Duodenal mucosa (tissue), 2 donors: ENCODE measurements around the gene CACNA1I.

Experiments used
- H3K27ac ChIP-seq: one replicate; pipeline ENCODE4 v1.7.0; 2013; ENCODE audit warnings: low read depth, low read length
- H3K27me3 ChIP-seq, 2 donors: one replicate each; pipeline ENCODE4 v1.7.0; 2013; ENCODE audit warnings: low read length in 2 of 2, control low read depth in 1 of 2; ENCODE audit not compliant: insufficient read depth in 2 of 2, control insufficient read depth in 1 of 2
- H3K36me3 ChIP-seq, 2 donors: one replicate each; pipeline ENCODE4 v1.7.0; 2013; ENCODE audit warnings: low read length in 2 of 2, control low read depth in 1 of 2; ENCODE audit not compliant: insufficient read depth in 2 of 2, control insufficient read depth in 1 of 2
- H3K4me1 ChIP-seq, 2 donors: one replicate each; pipeline ENCODE4 v1.7.0; 2013; ENCODE audit warnings: low read length in 2 of 2, control low read depth in 1 of 2; ENCODE audit not compliant: insufficient read depth in 2 of 2, control insufficient read depth in 1 of 2
- H3K4me3 ChIP-seq, 2 donors: one replicate each; pipeline ENCODE4 v1.7.0; 2013; ENCODE audit warnings: low read length in 2 of 2, low read depth in 1 of 2
- H3K9ac ChIP-seq, 2 donors: one replicate each; pipeline ENCODE4 v1.7.0; 2013; ENCODE audit warnings: low read length in 2 of 2, low read depth in 1 of 2
- H3K9me3 ChIP-seq, 2 donors: one replicate each; pipeline ENCODE4 v1.7.0; 2013; ENCODE audit warnings: low read length in 2 of 2, control low read depth in 1 of 2; ENCODE audit not compliant: control insufficient read depth in 1 of 2

Gene CACNA1I

GRCh38 chr22:39580795-39581194 is 10.2 kb downstream of the CACNA1I start:
- H3K27me3 ChIP-seq, result no peaks in the 10 kb centered on the region
- no peaks in the 10 kb centered on the region for H3K4me1 ChIP-seq
- no peaks in the 10 kb centered on the region for H3K9me3 ChIP-seq
- no peaks in the 10 kb centered on the region for H3K36me3 ChIP-seq
- no peak overlapping the region for H3K27ac ChIP-seq
- no peak overlapping the region for H3K4me3 ChIP-seq
- no peak overlapping the region for H3K9ac ChIP-seq

- no peaks in the 10 kb centered on the region for H3K27me3 ChIP-seq
- H3K9me3 ChIP-seq, result no peaks in the 10 kb centered on the region
- no peak overlapping the region for H3K27ac ChIP-seq
- no peak overlapping the region for H3K9ac ChIP-seq
- no peaks in the 10 kb centered on the region for H3K4me1 ChIP-seq
- no peak overlapping the region for H3K4me3 ChIP-seq
- no peaks in the 10 kb centered on the region for H3K36me3 ChIP-seq
Observed at GRCh38 chr22:39581303-39581702, 10.8 kb downstream of the CACNA1I start.

- Histone ChIP-seq H3K27ac (no peak overlapping the region), H3K27me3 (no peaks in the 10 kb centered on the region), H3K4me1 (no peaks in the 10 kb centered on the region), H3K4me3 (no peak overlapping the region), H3K9me3 (no peaks in the 10 kb centered on the region), H3K9ac (no peak overlapping the region), H3K36me3 (no peaks in the 10 kb centered on the region)
Observed at GRCh38 chr22:39583066-39583667, 12.6 kb downstream of the CACNA1I start.

GRCh38 chr22:39589875-39590274 is 19.3 kb downstream of the CACNA1I start:
- H3K9ac ChIP-seq, result no peak overlapping the region
- H3K9me3 ChIP-seq, result no peaks in the 10 kb centered on the region
- H3K27ac ChIP-seq, result no peak overlapping the region
- no peaks in the 10 kb centered on the region for H3K36me3 ChIP-seq
- peaks cover 5 to 7% of the 10 kb centered on the region in 2 donors for H3K4me1 ChIP-seq
- H3K27me3 ChIP-seq, result peaks cover 0 to 4% of the 10 kb centered on the region in 2 donors
- no peak overlapping the region for H3K4me3 ChIP-seq

GRCh38 chr22:39592081-39593065 is 21.8 kb downstream of the CACNA1I start:
- peaks cover 7 to 9% of the 10 kb centered on the region in 2 donors for H3K27me3 ChIP-seq
- no peak overlapping the region for H3K27ac ChIP-seq

GRCh38 chr22:39593066-39593930 is 22.7 kb downstream of the CACNA1I start:
- no peak overlapping the region for H3K4me3 ChIP-seq

More at GRCh38 chr22:39592081-39593065, 21.8 kb downstream of the CACNA1I start:
- Histone ChIP-seq H3K9me3 (no peaks in the 10 kb centered on the region), H3K36me3 (no peaks in the 10 kb centered on the region), H3K9ac (no peak overlapping the region), H3K4me3 (no peak overlapping the region), H3K4me1 (peaks cover 5 to 7% of the 10 kb centered on the region in 2 donors)

GRCh38 chr22:39593931-39594285 is 23.4 kb downstream of the CACNA1I start:
- peaks cover 8 to 17% of the 10 kb centered on the region in 2 donors for H3K4me1 ChIP-seq
- H3K27ac ChIP-seq, result no peak overlapping the region
- peaks cover 13 to 15% of the 10 kb centered on the region in 2 donors for H3K27me3 ChIP-seq
- H3K4me3 ChIP-seq, result no peak overlapping the region
- no peaks in the 10 kb centered on the region for H3K36me3 ChIP-seq
- no peak overlapping the region for H3K9ac ChIP-seq
- no peaks in the 10 kb centered on the region for H3K9me3 ChIP-seq

More at GRCh38 chr22:39593066-39593930, 22.7 kb downstream of the CACNA1I start:
- Histone ChIP-seq H3K9ac (no peak overlapping the region), H3K36me3 (no peaks in the 10 kb centered on the region), H3K27me3 (peaks cover 13 to 15% of the 10 kb centered on the region in 2 donors), H3K27ac (no peak overlapping the region), H3K9me3 (no peaks in the 10 kb centered on the region), H3K4me1 (peaks cover 5 to 12% of the 10 kb centered on the region in 2 donors)

- H3K36me3 ChIP-seq, result no peaks in the 10 kb centered on the region
- peaks cover 8 to 17% of the 10 kb centered on the region in 2 donors for H3K4me1 ChIP-seq
- no peak overlapping the region for H3K4me3 ChIP-seq
- H3K9ac ChIP-seq, result no peak overlapping the region
- H3K27me3 ChIP-seq, result peaks cover 13 to 15% of the 10 kb centered on the region in 2 donors
- H3K27ac ChIP-seq, result no peak overlapping the region
- H3K9me3 ChIP-seq, result no peaks in the 10 kb centered on the region
Observed at GRCh38 chr22:39594411-39594810, 23.9 kb downstream of the CACNA1I start.

- H3K9ac ChIP-seq, result no peak overlapping the region
Observed at GRCh38 chr22:39595622-39596172, 25.1 kb downstream of the CACNA1I start.

More at GRCh38 chr22:39595622-39596172, 25.1 kb downstream of the CACNA1I start:
- no peak overlapping the region for H3K4me3 ChIP-seq
- no peaks in the 10 kb centered on the region for H3K9me3 ChIP-seq
- H3K36me3 ChIP-seq, result no peaks in the 10 kb centered on the region
- H3K27me3 ChIP-seq, result peaks cover 13 to 15% of the 10 kb centered on the region in 2 donors
- H3K4me1 ChIP-seq, result peaks cover 8 to 20% of the 10 kb centered on the region in 2 donors
- no peak overlapping the region for H3K27ac ChIP-seq
